ENCODE results near the gene GRIP2.

GRIP2 gene

DNA sequence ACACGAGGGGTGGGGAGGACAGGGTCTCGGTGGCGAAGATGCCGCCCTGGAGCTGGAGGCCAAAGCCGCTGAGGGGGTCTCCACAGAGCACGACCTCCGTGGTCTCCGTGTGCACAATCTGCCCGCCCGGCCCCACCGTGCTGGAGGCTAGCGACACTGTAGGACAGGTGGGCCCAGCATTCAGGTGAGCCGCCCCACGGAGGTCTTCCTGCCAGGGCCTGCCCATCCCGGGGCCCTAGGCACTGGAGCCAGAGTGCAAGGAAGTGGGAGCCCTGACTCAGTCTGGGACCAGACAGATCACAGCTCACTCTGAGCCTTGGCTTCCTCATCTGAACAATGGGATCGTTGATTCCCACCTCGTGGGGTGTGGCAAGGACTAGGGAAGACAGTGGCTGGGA, 25.8 kb downstream of the GRIP2 start:
- Histone ChIP-seq H3K4me1 (ENCODE audit: insufficient read depth, low read length, severe bottlenecking) (no peaks in the 10 kb centered on the region), H3K4me3 (ENCODE audit: low read depth, low read length, poor library complexity, severe bottlenecking) (no peak overlapping the region), H3K9ac (ENCODE audit: low read length) (no peak overlapping the region), H2AFZ (ENCODE audit: low read length) (no peak overlapping the region), H3K27ac (ENCODE audit: low read depth, low read length, poor library complexity, severe bottlenecking) (no peak overlapping the region), H3K9me3 (ENCODE audit: low read length) (no peaks in the 10 kb centered on the region), H3K9me2 (ENCODE audit: low read depth, low read length) (no peaks in the 10 kb centered on the region), H4K20me1 (ENCODE audit: insufficient read depth, low read length) (no peaks in the 10 kb centered on the region), H3F3A (ENCODE audit: insufficient read depth, low read length) (no peaks in the 10 kb centered on the region), H3K4me2 (ENCODE audit: low read length) (no peak overlapping the region), H3K36me3 (ENCODE audit: insufficient read depth, low read length) (no peaks in the 10 kb centered on the region), H3K79me2 (ENCODE audit: insufficient read depth, low read length) (no peaks in the 10 kb centered on the region), H3K27me3 (ENCODE audit: insufficient read depth, low read length) (peaks cover 3% of the 10 kb centered on the region; the same call in 1 of the 2 replicates)
- TF ChIP-seq, protein P1, sequence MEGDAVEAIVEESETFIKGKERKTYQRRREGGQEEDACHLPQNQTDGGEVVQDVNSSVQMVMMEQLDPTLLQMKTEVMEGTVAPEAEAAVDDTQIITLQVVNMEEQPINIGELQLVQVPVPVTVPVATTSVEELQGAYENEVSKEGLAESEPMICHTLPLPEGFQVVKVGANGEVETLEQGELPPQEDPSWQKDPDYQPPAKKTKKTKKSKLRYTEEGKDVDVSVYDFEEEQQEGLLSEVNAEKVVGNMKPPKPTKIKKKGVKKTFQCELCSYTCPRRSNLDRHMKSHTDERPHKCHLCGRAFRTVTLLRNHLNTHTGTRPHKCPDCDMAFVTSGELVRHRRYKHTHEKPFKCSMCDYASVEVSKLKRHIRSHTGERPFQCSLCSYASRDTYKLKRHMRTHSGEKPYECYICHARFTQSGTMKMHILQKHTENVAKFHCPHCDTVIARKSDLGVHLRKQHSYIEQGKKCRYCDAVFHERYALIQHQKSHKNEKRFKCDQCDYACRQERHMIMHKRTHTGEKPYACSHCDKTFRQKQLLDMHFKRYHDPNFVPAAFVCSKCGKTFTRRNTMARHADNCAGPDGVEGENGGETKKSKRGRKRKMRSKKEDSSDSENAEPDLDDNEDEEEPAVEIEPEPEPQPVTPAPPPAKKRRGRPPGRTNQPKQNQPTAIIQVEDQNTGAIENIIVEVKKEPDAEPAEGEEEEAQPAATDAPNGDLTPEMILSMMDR (IDR thresholded peaks at IDR 0.05; ENCODE audit: low read length), result no peak
- TF ChIP-seq EZH2 (IDR thresholded peaks at IDR 0.05; ENCODE audit: borderline replicate concordance, low read length), result no peak

DNA sequence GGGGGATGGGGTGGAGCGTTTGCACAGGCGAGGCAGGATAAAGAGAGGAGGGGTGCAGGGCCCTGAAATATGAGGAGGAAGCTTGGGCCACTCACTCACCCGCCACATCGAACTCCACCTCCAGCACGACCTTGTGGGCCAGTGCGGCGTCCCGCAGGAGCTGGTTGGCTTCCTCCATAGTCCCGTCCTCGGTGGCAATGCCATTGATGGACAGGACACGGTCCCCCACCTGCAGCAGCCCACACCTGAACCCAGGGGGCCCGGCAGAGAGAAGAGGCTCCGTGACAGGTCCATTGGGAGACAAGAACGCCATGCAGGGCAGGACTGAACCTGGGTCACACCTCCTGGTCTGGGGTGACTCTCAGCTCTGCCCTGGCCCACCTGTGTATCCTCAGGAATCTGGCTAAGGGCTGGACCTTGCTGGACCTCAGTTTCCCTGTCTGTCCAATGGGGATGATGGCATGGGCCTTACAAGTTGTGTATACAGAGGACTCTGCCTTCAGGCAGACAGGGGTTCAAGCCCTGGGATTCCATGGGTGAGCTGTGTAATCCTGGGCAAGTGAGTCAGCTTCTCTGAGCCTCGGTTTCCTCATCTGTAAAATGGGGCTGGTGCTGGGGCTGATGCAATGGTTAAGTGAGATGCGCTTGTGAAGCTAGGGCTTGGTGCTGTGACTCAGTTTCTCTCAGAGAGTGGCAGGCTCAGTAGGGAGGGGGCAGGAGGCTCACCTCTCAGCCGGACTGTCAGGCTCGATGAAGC, 26.4 kb downstream of the GRIP2 start:
- no peak overlapping the region for H3K4me2 ChIP-seq (ENCODE audit: low read length)
- H3F3A ChIP-seq (ENCODE audit: insufficient read depth, low read length), result no peaks in the 10 kb centered on the region
- no peaks in the 10 kb centered on the region for H3K9me3 ChIP-seq (ENCODE audit: low read length)
- H3K4me1 ChIP-seq (ENCODE audit: insufficient read depth, low read length, severe bottlenecking), result no peaks in the 10 kb centered on the region
- H3K79me2 ChIP-seq (ENCODE audit: insufficient read depth, low read length), result no peaks in the 10 kb centered on the region
- no peak overlapping the region for H3K9ac ChIP-seq (ENCODE audit: low read length)
- H3K27ac ChIP-seq (ENCODE audit: low read depth, low read length, poor library complexity, severe bottlenecking), result no peak overlapping the region
- no peak overlapping the region for H3K4me3 ChIP-seq (ENCODE audit: low read depth, low read length, poor library complexity, severe bottlenecking)
- no peaks in the 10 kb centered on the region for H3K36me3 ChIP-seq (ENCODE audit: insufficient read depth, low read length)
- no peaks in the 10 kb centered on the region for H4K20me1 ChIP-seq (ENCODE audit: insufficient read depth, low read length)
- H2AFZ ChIP-seq (ENCODE audit: low read length), result no peak overlapping the region
- no peaks in the 10 kb centered on the region for H3K9me2 ChIP-seq (ENCODE audit: low read depth, low read length)
- peaks cover 3% of the 10 kb centered on the region; the same call in 1 of the 2 replicates for H3K27me3 ChIP-seq (ENCODE audit: insufficient read depth, low read length)
- no peak for TF ChIP-seq EZH2 (IDR thresholded peaks at IDR 0.05; ENCODE audit: borderline replicate concordance, low read length)
- TF ChIP-seq, protein P1 (IDR thresholded peaks at IDR 0.05; ENCODE audit: low read length), result no peak

DNA sequence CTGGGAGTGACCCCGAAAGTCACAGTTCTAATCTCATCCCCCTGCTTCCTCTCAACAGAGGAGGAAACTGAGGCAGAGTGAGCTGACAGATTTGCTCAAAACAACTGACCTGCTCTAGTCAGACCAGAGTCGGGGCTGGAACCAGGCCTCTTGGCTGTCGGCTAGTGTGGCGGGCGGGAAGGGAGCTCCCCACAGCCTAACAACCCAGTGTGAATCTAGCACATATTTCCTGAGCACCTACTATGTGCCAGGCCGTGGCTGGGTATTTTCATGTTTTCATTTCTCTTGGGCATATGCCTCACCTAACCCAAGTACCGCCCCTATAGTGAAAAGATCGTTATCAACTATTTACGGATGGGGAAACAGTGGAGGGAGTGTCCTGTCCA, 27.2 kb downstream of the GRIP2 start:
- TF ChIP-seq, protein P1 (IDR thresholded peaks at IDR 0.05; ENCODE audit: low read length), result no peak
- TF ChIP-seq EZH2 (IDR thresholded peaks at IDR 0.05; ENCODE audit: borderline replicate concordance, low read length), result no peak
- Histone ChIP-seq H3K4me3 (ENCODE audit: low read depth, low read length, poor library complexity, severe bottlenecking) (no peak overlapping the region), H3K27me3 (ENCODE audit: insufficient read depth, low read length) (peaks cover 3% of the 10 kb centered on the region; the same call in 1 of the 2 replicates), H3K4me1 (ENCODE audit: insufficient read depth, low read length, severe bottlenecking) (no peaks in the 10 kb centered on the region), H3K9me3 (ENCODE audit: low read length) (no peaks in the 10 kb centered on the region), H4K20me1 (ENCODE audit: insufficient read depth, low read length) (no peaks in the 10 kb centered on the region), H3K79me2 (ENCODE audit: insufficient read depth, low read length) (no peaks in the 10 kb centered on the region), H3K4me2 (ENCODE audit: low read length) (no peak overlapping the region), H3K9ac (ENCODE audit: low read length) (no peak overlapping the region), H3K27ac (ENCODE audit: low read depth, low read length, poor library complexity, severe bottlenecking) (no peak overlapping the region), H3F3A (ENCODE audit: insufficient read depth, low read length) (no peaks in the 10 kb centered on the region), H3K9me2 (ENCODE audit: low read depth, low read length) (no peaks in the 10 kb centered on the region), H2AFZ (ENCODE audit: low read length) (no peak overlapping the region), H3K36me3 (ENCODE audit: insufficient read depth, low read length) (no peaks in the 10 kb centered on the region)

Measured in OCI-LY1 (cell line).